GM19463 (cell line): ENCODE measurements around the gene LGALS9.
"Not testable (repeated sequence)": the region's sequence is repeated elsewhere in the genome, so short reads cannot be mapped to it uniquely, and the experiment has no call there.

ENCODE experiments used
- ATAC-seq: cut with Tn5 transposase; IDR thresholded peaks from one replicate; pipeline ENCODE4 v1.9.1; 2021; ENCODE audit warnings: mild to moderate bottlenecking, moderate library complexity; ENCODE audit not compliant: unreplicated experiment

The LGALS9 gene

DNA sequence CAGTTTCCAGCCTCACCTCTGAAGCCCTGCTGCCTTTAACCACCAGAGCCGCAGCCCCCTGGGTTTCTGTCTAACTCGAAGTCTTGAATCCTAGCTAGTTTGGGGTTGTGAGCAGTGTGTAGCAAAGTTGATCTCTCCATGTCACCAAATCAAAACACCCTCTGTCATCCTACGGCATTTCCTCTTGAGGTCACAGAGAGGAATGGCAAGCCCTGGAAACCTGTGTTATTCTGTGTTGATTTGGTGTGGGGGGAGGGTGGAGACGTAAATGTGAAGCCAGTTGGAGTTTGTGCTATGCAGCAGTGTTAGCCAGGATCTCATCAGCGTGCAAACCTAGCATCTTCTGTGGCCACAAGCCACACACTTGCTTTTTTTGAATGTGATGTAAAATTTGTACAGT is 5.1 kb upstream of the LGALS9 start:
- no peak for ATAC-seq

- no peak for ATAC-seq
Measured at GRCh38 chr17:27627514-27627913, 3.5 kb upstream of the LGALS9 start.

- ATAC-seq: no peak
Measured at GRCh38 chr17:27628376-27628775, 2.6 kb upstream of the LGALS9 start.

- ATAC-seq: not testable (repeated sequence)
Measured at GRCh38 chr17:27629260-27629659, 1.7 kb upstream of the LGALS9 start.

DNA sequence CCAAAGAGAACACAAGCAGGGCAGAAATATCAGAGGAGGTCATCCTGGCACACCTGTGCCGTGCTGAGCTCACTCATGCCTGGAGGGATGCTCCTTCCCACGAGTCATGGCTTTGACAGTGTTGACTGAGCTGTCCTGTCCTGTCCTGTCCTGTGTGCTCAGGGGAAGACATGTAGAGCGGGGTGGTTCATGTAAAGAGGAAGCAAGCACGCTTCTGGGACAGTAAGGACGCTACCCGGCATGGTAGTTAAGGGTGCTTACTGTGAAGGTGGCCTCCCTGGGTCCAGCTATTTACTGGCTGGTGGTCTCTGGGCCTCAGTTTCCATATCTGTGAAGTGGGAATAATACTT is 398 bp downstream of the LGALS9 start:
- peak; percentile 24 for ATAC-seq

DNA sequence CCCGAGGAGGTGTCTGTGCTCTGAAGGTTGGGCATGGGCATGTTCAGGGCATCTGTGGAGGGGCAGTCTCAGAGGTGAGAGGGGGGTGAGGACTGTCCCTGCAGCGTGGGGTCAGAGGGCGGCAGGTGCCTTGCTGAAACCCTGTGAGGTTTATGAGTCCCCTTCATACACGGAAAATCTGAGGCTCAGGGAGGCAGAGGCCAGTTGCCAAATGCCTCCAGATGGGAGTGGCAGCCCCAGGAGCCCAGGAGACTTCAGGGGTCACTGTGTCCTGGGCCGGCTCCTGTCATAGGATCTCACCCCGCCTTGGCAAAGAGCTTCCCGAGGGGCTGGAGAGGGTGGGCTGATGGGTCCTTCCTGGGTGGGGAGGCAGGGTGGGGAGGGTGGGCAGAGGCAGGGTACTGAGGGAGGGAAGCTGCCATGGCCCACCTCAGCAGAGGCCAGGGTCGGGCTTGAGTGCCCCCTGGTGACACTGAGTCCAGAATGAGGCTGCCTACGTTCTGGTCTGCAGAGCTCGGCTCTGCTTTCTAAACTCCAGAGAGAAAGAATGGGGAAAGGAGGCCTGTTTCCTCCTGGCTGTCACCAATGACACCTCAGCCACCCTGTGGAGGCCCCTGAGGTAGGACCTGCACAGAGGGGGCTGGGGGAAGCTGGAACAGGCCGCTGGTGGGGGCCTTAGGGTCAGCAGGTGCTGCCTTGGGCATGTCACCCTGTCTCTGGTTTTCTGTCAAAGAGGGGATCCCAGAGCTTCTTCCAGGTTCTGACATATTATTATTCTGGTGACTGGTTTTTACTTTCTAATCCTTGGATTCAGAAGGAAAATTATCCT is 1.1 kb downstream of the LGALS9 start:
- ATAC-seq: no peak

- not testable (repeated sequence) for ATAC-seq
Measured at GRCh38 chr17:27632766-27633165, 1.8 kb downstream of the LGALS9 start.

DNA sequence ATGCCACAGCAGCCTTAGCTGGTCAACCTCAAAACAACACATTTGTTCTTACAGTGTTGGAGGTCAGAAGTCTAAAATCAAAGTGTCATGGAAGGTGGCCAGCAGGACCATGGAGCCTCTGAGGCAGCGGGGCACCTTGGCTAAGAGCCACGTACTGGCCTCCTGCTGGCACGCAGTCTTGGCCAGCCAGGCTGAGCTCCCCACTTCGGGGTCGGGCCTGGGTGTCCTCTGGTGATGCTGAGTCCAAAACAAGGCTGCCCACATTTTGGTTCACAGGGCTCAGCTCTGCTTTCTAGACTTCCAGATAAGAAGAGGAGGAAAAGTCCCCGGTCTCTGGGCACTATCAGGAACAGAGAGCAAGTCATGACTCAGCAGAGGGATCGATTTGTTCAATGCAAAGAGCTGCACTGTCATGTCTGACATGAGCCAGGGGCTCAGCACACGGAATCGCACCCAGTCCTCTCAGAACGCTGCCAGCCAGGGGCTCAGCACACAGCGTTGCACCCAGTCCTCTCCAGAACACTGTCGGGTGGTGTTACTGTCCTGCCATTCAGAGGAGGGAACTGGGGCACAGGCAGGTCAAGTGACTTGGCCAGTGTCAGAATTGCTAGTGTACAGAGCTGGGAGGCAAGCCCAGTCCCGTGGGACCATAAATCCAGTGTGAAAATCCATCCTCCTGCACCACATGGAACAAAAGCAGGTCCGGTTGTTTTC is 2.5 kb downstream of the LGALS9 start:
- no peak for ATAC-seq

GRCh38 chr17:27634026-27634335 is 3.0 kb downstream of the LGALS9 start:
- ATAC-seq: no peak

DNA sequence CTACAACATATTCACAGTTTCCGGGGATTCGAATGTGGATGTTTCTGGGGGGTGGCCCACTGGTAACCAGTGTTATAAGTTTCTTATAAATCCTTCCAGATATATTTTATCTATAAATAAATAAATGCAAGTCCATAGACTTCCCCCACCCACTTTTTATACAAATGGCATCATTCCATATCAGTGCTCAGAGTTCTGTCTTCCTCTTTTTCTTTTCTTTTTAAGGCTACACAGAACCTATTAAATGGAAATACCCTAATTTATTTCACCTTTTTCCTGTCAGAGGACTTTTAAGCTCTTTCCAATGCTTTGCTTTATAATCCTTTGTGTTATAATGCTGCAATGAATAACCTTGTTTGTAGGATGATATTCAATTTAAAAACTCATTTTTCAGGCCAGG is 3.8 kb downstream of the LGALS9 start:
- no peak for ATAC-seq

DNA sequence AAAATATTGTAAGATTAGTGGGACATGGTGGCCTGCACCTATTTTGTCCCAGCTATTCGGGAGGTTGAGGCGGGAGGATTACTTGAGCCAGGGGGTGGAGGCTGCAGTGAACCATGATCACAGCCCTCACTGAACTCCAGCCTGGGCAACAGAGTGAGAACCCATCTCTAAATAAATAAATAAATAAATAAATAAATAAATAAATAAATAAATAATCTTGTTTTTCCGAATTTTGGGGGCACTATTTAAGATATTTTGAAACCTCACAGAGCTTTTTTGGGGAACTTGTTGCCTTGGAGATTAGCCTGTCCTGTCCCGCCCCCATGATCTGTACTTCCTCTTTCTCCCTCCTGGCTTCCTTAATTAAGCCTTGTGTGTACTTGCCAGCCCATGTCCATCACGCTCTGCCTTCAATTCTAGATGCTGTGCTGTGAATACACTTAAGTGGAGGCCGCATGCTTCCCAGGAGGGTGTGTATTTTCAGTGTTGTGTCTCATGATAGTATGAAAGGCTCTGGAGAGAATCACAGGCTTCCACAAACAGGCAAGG is 4.4 kb downstream of the LGALS9 start:
- no peak for ATAC-seq

DNA sequence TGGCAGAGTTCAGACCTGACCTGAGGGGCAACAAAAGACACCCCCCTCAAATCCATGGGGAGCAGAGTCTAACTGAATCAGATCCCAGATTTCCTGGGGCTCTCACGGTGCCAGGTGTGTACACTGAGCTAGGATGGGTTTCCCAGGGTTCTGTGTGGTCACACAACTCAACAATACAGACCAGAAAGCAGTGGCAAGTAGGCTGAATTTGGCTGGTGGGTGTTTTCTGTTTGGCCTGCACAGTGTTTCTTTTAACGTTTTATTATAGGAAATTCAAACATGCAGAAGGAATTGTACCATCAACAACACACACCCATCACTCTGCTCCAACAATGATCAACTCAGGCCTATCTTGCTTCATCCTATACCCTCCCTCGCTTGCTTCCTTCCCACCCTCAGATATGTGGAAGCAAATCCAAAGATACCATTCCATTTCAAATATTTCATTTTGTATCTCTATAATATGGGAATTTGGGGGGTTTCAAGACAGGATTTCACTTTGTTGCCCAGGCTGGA is 5.1 kb downstream of the LGALS9 start:
- ATAC-seq: not testable (repeated sequence)

DNA sequence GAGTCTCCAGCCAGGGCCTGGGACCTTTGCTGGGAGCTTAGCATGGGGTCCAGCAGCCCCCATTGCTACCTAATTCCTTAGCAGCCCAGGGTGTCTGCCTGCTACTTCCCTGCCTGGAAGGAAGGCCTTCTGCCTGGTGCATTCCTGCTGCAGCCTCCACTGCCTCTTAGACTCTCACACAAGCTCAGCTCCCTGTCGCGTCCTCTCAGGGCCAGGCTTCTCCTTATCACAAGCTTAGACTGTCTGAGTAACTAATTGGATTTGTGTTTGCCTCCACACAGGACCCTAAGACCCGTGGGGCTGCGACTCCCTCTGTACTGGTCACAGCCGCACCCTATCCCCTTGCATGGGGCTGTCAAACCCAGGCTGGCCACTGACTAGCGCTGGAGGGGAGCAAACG is 6.8 kb downstream of the LGALS9 start:
- not testable (repeated sequence) for ATAC-seq

- ATAC-seq: not testable (repeated sequence)
Measured at GRCh38 chr17:27638415-27638914, 7.5 kb downstream of the LGALS9 start.

GRCh38 chr17:27640790-27641189 is 9.8 kb downstream of the LGALS9 start:
- ATAC-seq: no peak

- no peak for ATAC-seq
Measured at GRCh38 chr17:27644586-27644985, 13.6 kb downstream of the LGALS9 start.

DNA sequence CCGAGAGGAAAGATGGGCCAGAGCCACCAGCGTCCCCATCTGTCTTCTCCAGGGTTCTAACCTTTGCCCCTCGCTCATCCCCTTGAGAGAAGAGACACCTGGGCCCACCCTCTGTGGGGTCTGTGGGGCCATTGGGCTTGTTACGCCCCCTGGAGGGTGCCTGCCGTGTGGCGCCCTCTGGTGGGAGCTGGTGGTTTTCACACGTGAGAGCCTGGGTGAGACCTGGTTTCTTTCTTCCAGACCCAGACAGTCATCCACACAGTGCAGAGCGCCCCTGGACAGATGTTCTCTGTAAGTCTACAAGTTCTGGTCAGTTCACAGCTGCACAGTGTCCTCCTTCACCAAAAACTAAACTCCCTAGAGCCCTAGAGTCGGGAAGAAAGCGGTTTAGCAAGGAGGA is 14.6 kb downstream of the LGALS9 start:
- not testable (repeated sequence) for ATAC-seq

DNA sequence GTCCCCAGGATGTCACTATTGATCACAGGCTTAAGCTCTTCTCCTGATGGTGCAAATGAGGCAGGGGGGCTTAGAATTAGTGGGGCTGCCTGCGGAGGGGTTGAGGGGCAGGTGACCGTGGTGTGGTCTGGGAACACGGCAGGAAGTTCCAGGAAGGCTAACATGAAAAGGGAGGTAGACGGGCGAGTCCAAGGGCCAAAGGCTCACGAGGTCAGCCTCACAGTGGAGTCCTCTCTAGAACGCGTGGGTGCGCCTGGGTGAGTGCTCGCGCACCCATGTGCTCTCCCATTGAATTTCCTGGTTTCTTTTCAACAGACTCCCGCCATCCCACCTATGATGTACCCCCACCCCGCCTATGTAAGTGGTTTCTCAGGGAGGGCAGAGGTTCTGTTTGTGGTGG is 15.2 kb downstream of the LGALS9 start:
- no peak for ATAC-seq

- ATAC-seq: no peak
Measured at GRCh38 chr17:27647765-27648164, 16.8 kb downstream of the LGALS9 start.

- not testable (repeated sequence) for ATAC-seq
Measured at GRCh38 chr17:27649111-27649571, 18.2 kb downstream of the LGALS9 start.

GRCh38 chr17:27649929-27650328 is 18.9 kb downstream of the LGALS9 start:
- no peak for ATAC-seq

GRCh38 chr17:27650836-27651235 is 19.8 kb downstream of the LGALS9 start:
- ATAC-seq: no peak
